GOT3 (cell line): ENCODE results near the gene LLGL2.
"Not testable (repeated sequence)": the region's sequence is repeated elsewhere in the genome, so short reads cannot be mapped to it uniquely, and the experiment has no call there.

Experiments
- DNase-seq: peaks from one replicate; lab custom pipeline; 2025; ENCODE audit warnings: mixed read lengths; lab: John Stamatoyannopoulos, UW

LLGL2 gene

DNA sequence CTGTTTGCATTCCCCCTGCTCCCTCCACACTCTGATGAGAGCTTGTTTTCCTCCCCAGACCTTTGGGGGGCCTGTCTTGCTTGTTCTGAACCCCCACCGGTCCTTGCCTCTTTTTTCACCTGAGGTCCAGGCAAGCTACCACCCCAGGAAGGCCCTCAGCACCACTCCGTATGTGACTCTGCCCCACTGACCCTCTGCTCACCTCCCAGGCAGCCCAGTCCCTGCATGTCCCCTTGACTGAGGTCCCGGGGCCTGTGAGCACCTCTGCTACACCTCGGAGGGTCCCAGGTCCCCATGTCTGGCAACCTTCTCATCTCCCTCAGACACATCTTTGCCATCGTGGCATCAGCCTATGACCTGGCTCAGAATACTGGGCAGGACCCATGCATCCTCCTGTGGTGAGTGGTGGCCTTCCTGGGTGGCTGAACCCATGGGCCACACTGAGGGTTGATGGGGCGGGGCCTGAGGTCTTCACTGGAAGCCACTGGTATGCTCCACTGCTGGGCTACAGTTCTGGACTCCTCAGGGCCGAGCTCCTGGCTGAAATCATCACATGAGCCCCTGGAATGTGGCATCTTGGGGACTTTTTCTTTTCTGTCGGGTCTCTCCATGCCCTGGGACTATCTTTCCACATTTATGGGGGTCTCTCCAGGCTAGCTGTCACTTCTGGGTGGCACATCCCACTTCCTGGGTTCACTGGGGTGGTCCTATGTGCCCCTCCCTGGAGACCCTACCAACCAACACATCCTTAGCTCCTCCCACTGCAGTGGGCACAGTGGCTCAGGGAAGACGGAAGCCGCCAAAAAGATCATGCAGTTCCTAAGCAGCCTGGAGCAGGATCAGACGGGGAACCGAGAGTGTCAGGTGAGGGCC, 65.6 kb downstream of the LLGL2 start:
- DNase-seq: no peak

DNA sequence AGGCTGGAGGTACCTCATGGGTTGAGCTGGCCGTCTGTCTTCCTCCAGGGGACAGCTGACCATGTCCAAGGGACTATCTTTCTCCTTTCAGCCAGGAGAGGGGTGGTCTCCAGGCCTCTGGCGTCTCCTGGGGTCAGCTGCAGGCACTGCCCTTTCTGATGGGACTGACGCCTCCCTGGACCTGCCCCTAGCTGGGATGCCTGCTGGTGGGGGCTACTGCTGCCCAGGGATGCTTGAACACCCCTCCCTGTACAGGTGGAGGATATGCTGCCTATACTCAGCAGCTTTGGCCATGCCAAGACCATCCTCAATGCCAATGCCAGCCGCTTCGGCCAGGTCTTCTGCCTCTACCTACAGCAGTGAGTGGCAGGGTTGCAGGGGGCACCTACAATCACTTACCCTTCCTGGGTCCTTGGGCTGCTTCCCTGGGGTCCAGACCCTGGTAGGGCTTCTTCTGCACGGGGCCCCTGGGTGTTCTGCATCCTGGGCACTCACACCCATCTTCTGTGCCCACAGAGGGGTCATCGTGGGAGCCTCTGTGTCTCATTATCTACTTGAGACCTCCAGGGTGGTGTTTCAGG, 66.3 kb downstream of the LLGL2 start:
- no peak for DNase-seq

DNA sequence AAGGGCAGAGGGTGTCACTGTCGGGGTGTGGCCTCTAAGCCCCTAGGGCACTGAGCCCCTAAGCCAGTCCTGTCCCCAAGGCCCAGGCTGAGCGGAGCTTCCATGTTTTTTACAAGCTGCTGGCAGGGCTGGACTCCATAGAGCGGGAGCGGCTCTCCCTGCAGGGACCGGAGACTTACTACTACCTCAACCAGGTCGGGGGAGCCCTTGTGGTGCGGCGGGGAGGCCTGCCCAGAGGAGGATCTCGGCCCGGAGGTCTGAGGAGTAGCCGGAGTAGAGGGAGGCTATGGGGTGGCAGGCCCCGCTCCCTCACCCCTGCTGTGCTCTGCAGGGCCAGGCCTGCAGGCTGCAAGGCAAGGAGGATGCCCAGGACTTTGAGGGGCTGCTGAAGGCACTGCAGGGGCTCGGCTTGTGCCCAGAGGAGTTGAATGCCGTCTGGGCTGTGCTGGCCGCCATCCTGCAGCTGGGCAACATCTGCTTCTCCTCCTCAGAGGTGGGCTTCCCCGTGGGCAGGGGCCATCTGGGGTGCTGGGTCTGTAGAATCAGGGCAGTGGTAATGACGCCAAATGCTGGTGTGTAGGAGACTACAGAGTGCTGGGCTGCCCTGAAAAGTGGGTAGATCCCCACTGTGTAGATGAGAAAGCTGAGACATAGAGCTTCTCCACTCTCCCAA, 67.0 kb downstream of the LLGL2 start:
- DNase-seq: no peak

DNA sequence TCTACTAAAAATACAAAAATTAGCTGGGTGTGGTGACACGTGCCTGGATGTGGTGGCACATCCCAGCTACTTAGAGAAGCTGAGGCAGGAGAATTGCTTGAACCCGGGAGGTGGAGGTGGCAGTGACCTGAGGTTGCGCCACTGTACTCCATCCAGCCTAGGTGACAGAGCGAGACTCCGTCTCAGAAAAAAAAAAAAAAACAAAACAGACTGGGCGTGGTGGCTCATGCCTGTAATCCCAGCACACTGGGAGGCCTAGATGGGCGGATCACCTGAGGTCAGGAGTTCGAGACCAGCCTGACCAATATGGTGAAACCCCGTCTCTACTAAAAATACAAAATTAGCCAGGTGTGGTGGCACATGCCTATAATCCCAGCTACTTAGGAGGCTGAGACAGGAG, 67.9 kb downstream of the LLGL2 start:
- not testable (repeated sequence) for DNase-seq

DNA sequence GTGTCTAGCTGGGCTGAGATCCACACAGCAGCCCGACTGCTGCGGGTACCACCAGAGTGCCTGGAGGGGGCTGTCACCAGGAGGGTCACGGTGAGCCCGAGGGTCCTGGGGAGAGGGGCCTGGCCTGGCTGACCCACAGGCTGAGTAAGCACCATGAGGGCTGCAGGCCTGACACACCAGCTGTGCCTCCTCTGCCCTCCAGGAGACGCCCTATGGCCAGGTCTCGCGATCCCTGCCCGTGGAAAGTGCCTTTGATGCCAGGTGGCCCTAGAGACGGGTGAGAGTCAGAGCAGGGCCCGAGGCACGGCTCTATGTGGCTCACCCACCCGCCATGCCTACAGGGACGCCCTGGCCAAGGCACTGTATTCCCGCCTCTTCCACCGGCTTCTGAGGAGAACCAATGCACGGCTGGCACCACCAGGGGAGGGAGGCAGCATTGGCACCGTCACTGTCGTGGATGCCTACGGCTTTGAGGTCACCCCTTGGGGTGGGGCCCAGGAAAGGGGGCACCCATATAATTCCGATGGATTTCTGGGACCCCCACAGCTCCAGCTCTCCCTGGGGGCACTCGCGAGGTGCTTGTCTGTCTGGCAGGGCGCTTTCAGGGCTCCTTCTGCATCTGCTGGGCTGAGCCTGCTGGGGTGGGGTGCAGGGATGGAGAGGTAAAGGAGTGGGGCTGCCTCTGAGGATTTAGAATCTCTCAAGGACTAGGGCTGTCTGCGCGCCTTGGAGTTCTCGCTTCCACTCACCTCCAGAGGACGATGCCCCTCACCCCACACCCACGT, 69.2 kb downstream of the LLGL2 start:
- DNase-seq: no peak

DNA sequence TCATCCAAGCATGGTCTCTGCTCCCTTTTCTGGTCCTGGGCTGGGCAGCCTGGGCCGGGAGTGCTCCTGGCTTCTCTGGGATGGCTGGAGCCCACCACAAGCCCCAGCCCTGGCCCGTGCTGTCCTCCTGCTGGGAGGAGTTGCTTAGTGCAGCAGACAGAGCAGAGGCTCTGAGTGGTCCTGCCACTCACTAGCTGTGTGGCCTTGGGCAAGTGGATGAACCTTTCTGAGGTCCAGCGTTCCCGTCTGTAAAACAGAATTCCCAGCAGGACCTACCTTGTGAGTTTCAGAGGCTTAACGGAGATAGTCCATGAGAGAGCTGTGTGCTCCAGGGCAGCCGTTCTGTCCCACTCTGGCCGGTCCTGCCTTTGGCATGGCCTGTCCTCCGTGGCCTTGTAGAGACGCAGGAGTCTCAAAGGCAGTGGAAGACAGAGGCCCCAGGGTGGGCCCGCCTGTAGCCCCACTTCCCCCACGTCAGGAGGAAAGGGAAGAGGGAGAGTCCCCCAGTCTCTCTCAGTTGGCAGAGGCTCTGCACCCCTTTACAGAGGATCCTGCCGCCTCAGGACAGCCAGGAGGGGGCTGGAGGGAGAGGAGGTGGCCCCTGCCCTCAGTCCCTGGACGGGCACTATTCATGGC, 69.9 kb downstream of the LLGL2 start:
- DNase-seq: no peak

DNA sequence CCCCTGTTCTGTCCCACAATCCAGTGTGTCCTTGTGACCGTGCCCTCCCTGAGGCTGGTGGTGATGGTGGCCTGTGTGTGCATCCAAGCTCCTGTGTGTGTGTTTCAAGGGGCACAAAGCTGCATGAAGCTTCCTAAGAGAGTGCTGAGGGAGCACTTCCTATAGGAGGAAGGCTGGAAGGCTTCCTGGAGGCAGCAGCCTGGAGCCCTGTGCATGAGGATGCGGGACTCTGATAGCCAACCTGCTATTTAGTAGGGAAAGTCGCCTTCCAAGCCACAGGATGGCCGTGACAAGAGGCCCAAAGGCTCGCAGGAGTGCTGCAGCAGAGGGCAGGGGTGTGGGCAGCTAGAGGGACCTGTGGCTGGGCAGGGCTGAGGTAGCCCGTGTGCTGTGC, 70.4 kb downstream of the LLGL2 start:
- DNase-seq: no peak

DNA sequence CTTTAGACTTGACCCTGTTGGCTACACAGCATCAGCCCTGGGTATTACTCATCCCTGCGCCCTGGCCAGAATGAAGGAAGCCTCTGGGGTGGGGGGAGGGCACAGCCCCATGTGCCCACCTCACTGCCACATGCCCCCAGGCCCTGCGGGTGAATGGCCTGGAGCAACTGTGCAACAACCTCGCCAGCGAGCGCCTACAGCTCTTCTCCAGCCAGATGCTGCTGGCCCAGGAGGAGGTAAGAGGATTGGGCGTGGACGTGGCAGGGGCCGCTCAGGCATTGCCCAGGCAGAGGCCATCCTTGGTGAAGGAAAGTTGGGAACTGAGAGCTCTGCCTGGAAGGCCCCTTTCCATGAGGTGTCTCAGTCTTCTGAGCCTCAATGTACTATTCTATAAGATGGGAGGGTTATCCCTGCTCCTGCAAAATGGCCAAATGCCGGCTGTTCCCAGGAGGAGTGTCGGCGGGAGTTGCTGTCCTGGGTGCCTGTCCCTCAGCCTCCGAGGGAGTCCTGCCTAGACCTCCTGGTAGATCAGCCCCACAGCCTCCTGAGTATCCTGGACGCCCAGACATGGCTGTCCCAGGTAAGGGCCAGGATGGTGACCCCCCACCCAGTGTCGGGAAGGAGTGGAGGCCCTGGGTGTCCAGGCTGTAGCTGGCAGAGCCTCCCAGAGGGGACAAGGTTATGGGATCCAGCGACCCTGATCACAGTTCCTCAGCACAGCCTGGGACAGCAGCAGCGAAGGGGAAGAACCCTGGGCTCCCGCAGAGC, 71.0 kb downstream of the LLGL2 start:
- no peak for DNase-seq

DNA sequence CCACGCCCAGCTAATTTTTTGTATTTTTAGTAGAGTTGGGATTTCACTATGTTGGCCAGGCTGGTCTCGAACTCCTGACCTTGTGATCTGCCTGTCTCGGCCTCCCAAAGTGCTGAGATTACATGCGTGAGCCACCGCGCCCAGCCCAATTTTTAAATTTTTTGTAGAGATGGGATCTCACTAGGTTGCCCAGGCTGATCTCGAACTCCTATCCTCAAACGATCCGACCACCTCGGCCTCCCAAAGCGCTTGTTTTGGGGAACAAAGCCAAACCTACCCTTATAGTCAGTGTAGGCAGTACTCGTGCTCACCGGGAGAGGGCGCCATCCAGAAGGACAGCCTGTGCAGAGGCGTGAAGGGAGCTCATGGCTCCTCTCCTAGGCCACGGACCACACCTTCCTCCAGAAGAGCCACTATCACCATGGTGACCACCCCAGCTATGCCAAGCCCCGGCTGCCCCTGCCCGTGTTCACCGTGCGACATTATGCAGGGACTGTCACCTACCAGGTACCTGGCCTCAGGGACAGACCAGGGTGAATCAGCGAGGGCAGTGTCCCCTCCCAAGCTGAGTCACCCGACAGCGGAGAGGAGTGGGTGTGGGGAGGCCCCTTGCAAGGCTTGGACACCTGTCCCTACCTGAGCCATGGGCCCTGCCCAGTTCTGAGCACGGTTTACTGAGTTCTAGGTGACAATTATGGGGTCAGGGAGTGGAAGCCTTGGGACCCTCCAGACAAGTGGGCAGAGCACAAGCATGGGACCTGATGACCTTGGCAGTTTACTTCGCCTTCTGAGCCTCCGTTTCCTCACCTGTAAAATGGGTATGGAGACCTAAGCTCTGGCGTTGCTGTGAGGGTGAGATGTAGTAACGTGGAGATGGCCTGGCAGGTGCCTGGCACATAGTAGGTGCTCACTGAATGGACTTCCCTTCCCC, 75.8 kb downstream of the LLGL2 start:
- no peak for DNase-seq

DNA sequence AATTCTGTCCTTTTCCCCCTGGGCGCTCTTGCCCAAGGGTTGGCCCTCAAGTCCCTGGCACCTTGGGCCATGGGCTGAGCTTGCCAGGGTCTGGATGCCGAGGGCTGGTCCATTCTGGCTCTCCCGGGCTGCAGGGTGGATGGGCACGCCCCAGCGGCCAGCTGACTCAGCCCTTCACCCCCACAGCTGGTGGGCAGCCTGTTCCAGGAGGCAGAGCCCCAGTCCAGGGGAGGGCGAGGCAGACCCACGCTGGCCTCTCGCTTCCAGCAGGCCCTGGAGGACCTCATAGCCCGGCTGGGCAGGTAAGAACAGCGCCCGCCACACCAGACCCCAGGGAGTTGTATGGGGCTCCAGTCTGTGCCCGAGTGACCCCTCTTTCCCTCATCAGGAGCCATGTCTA, 77.1 kb downstream of the LLGL2 start:
- no peak for DNase-seq

DNA sequence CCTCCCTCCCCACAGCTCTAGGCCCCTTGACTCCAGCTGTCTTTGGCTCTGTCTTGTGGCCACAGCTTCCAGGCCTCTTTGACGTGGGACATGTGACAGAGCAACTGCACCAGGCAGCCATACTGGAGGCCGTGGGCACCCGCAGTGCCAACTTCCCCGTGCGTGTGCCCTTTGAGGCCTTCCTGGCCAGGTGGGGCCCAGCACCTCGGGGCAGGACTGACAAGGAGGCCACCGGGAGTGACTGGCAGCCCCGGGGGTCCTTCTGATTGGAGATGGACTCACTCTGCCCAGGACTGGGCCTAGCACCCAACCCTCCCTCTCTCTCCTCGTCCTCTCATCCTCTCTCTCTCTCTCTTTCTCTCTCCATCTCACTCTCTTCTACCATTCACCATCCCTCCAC, 77.6 kb downstream of the LLGL2 start:
- no peak for DNase-seq

DNA sequence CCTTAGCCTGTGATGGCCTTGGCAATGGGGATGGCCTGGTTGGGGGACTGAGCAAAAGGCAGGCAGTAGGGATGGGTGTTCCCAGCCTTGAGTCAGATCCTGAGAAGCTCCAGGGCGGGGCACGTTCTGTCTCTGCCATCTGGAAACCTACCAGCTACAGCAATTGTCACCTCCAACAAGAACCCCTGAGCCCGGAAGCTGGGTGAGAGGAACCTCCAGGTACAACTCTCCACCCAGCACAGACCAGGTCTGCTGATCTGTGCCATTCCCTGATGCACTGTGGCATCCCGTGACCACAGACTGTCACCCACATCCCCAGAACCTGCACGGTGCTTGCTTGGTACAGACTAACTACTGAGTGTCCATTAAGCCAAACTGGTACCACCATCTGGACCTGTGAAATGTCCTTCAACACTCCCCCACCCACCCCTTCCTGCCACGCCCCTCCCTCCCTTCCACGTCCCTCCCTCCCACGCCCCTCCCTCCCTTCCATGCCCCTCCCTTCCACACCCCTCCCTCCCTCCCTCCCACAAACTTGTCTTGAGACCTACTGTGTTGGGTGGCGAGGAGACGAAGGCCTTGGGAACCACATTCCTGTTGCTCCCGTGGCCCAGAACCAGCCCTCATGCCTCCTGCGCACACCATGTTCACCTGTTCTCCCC, 78.7 kb downstream of the LLGL2 start:
- DNase-seq: no peak

DNA sequence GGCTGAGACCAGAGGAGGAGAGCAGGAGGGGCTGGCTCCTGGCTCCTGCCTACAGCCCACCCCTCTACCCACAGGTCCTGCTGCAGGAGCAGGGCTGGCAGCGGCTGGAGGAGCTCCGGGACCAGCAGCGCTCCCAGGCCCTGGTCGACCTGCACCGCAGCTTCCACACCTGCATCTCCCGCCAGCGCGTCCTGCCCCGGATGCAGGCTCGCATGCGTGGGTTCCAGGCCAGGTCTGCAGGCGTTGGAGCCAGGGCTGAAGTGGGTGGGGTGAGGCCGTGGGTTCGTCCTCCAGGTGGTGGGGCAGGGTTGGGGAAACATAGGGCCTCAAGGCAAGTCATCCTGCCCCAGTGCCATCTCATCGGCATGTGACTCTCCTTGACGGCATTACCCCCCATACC, 80.3 kb downstream of the LLGL2 start:
- DNase-seq: no peak

DNA sequence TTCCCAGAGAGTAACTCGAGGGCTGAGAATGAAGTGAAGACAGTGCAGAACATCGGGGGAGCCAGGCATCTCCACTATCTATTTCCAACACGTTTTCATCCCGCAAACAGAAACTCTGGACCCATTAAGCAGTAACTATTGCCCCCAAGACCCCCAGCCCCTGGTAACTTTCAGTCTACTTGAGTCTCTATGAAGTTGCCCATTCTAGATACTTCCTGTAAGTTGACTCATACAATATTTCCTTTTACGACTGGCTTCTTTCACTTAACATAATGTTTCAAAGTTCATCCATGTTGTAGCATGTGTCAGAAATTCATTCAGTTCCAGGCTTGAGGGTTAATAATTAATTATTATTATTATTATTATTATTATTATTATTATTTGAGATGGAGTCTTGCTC, 81.6 kb downstream of the LLGL2 start:
- DNase-seq: no peak

DNA sequence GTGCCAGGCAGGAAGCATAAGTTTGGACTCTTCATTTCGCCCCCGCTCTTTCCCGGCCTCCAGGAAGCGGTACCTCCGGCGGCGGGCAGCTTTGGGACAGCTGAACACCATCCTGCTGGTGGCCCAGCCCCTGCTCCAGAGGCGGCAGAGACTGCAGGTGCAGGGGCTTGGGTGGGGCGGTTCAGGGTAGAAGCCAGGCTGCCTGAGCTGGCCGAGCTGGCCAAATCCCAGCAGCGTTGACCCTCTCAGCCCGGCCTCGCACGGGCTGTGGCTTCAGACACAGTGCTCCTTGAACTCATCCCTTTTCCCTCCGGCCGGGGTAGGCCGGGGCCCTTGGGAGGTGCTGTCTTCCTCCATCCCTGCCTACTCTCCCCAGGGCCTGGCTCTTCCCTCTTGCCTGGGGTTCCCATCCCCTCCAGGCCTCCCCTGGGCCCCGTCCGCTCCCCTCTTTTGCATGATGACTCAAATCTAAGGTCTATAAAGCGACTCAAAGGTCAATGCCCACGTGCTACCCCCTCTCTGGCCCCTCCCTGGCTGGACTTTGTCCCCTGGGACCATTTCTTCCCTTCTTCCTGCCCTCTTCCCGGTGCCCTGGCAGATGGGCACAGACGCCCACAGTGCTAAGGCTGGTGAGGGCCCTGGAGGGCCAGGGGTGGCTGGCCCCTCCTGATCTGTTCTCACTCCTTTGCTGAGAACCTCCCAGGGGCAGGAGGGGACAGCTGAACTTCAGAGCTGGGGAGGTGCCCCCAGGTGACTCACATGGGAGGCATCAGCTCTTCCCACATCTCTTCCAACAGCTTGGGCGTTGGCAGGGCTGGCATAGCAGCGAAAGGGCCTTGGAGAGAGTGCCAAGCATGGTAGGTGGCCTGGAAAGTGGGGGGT, 84.8 kb downstream of the LLGL2 start:
- DNase-seq: no peak

DNA sequence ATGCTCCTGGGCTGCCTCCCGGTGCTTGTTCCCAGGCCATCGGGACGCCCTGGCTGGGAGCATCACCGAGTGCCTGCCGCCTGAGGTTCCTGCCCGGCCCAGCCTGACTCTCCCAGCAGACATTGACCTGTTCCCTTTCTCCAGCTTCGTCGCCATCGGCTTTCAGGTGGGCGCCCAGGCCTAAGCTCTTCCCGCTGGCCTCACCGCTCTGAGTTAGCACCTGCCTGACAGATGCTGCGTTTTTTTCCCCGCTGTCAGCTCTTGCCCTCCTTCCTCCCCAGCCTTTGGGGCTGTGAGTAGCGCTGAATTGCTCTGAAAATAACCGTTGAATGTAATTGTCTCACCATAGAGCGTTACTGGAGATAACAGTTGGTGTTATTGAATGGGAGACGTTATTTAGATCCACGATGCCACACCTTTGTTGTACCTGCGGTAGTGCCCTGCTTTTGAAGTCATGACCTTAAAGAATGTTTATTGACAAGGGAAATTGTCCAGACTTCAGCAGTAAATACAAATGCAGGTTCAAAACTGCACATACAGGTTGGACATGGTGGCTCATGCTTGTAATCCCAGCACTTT, 86.4 kb downstream of the LLGL2 start:
- no peak for DNase-seq

DNA sequence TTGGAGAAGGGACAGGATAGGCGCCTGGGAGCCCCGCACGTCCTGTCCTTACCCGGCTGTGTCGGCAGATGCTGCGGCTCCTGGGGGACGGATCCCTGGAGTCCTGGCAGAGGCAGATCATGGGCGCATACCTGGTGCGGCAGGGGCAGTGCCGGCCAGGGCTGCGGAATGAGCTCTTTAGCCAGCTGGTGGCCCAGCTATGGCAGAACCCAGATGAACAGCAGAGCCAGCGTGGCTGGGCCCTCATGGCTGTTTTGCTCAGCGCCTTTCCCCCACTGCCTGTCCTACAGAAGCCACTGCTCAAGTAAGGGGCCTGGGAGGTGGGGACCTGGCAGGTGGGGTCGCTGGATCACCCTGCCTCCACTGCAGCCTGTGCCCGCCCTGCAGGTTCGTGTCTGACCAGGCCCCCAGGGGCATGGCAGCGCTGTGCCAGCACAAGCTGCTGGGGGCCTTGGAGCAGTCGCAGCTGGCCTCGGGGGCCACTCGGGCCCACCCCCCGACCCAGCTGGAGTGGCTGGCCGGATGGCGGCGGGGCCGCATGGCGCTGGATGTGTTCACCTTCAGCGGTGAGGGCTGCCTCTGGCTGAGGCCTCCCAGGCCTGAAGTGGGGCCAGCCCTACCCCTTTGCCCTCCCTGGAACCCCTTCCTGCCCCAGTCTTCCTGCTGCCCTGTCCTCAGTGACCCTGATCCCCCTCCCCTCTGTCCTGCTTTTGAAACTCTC, 87.6 kb downstream of the LLGL2 start:
- DNase-seq: no peak
